CD1c-positive myeloid dendritic cell (primary cell): ENCODE data around the gene ABI3BP.
A peak's percentile ranks its signal among the peaks of the same experiment; 100 is the strongest.

Experiments
- DNase-seq: peaks from one replicate; pipeline ENCODE4 v3.0.0-alpha.2; 2016; ENCODE audit errors: extremely low spot score

Gene ABI3BP

GRCh38 chr3:100732435-100732834, 260.8 kb downstream of the ABI3BP start:
- DNase-seq = no peak

- no peak for DNase-seq
These were observed 262.7 kb downstream of the ABI3BP start for GRCh38 chr3:100730524-100730923.

DNA sequence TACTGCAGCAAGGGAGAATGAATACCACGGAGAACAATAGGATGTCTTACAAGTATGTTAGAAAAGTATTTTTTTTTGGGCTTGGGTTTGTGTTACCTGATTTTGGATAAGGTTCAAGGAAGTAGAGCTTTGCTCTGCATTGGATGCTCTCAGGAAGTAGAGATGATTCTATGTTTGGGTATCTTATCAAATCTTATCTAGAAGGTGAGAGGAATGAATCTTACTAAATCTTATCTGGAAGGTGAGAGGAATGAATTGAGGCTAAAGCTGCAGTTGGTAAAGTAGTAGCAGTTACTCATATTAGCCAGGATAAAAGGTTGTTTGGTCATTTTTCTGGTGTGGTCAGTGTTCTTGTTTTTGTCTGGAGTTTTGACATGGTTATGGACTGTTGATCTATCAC, 266.5 kb downstream of the ABI3BP start:
- no peak for DNase-seq

DNA sequence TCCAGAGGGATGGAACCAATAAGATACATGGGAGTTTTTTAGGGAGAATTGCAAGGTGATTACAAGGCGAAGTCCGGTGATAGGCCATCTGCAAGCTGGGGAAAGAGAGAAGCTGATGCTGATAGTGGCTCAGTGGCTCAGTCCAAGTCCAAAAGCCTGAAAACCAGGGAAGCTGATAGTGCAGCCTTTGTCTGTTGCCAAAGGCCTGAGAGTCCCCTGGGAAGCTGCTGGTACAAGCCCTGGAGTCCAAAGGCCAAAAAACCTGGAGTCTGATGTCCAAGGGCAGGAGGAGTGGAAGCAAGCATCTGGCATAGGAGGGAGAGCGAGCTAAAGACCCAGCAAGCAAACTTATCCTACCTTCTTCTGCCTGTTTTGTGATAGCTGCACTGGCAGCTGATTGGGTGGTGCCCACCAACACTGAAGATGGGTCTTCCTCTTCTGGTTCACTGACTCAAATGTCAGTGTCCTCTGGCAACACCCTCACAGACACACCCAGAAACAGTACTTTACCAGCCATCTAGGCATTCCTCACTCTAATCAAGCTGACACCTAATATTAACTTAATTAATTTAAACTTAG, 267.2 kb downstream of the ABI3BP start:
- no peak for DNase-seq

GRCh38 chr3:100720426-100720825, 272.8 kb downstream of the ABI3BP start:
- no peak for DNase-seq

- DNase-seq = no peak
These were observed 274.1 kb downstream of the ABI3BP start for GRCh38 chr3:100719136-100719535.

DNA sequence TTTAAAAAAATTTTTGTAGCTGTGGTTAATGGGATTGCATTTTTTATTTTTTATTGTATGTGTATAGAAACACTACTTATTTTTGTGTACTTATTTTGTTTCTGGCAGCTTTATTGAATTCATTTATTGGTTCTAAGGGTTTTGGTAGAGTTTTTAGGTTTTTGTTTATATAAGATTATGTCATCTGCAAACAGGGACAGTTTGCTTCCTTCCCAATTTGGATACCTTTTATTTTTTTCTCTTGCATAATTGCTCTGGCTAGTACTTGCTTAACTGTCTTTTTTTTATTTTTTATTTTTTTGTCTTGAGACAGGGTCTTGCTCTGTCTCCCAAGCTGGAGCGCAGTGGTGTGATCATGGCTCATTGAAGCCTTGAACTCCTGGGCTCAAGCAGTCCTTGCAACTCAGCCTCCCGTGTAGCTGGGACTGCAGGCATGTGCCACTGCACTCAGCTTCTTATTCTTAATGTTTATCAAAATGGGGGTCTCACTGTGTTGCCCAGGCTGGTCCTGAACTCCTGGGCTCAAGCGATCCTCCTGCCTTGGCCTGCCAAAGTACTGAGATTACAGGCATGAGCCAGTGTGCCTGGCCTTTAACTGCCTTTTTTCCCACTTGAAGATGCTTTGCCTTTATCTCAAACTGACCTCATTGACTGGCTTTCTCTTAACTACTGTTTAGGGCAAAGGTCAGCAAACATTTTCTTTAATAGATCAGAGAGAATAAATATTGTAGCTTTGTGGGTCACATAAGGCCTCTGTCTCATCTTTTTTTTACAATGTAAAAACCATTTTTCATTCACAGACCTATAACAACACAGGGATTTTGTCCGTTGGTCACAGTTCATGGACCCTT, 275.4 kb downstream of the ABI3BP start:
- no peak for DNase-seq

- DNase-seq = no peak
These were observed 276.2 kb downstream of the ABI3BP start for GRCh38 chr3:100717063-100717462.

GRCh38 chr3:100715176-100715575, 278.0 kb downstream of the ABI3BP start:
- no peak for DNase-seq

- DNase-seq = peak; percentile 71
These were observed 282.8 kb downstream of the ABI3BP start for GRCh38 chr3:100710261-100710968.

DNA sequence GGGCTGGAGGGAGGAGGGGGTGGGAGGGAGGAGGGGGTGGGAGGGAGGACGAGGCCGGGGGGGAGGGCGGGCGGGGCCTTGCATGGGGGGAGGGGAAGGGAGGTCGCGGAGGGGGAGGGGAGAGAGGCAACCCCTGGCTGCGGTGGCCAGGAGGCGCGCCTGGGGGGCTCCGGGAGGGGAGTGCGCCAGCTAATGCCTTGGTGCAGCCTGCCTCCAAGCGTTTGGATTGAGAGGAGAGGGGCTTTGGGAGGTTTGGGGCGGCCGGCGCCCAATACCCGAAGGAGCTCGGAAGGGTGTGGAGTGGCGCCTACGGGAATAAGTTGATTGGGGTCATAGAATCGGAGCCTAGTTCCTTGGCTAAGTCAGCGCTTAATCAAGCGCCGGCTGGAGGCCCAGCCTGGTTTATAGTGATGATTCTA, 283.4 kb downstream of the ABI3BP start:
- DNase-seq = no peak

- peak; percentile 100 for DNase-seq
These were observed 284.0 kb downstream of the ABI3BP start, which contains the start of gene TFG for GRCh38 chr3:100708989-100709841. TSS of gene TFG (plus strand) at chr3:100709494. CDS start at chr3:100713686, 4,192 bp downstream.

GRCh38 chr3:100708644-100708988, 284.6 kb downstream of the ABI3BP start:
- no peak for DNase-seq

- DNase-seq = no peak
These were observed 286.9 kb downstream of the ABI3BP start for GRCh38 chr3:100706365-100706764.

GRCh38 chr3:100703865-100704264, 289.4 kb downstream of the ABI3BP start:
- DNase-seq = no peak

GRCh38 chr3:100702980-100703345, 290.3 kb downstream of the ABI3BP start:
- no peak for DNase-seq

DNA sequence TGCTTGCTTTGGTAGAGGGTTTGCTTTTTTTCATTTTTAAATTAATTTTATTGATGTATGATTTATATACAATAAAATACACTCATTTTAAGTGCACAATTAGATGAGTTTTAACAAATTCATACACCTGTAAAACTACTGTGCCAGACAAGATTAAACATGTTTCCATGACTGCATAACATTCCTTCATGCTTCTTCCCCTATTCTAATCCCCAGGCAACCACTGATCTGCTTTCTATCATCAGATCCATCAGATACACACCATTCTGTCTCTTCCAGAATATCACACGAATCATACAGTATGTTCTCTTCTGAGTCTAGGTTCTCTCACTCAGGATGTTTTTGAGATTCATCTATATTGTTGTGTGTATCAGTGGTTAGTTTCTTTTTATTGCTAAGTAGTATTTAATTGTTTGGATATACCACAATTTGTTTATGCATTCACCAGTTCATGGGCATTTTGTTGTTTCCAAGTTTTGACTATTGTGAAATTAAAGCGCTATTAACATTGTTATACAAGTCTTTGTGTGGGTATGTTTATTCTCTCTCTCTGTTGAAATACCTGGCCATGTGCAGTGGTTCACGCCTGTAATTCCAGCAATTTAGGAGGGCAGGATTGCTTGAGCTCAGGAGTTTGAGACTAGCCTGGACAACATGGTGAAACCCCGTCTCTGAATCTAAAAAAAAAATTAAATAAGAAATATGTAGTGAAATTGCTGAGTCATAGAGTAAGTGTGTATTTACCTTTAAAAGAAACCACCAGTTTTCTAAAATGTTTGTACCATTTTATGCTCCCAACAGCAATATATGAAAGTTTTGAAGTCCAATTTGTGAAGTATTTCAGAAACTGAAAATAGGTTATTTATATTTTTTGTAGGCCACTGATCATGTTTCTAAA, 290.9 kb downstream of the ABI3BP start:
- no peak for DNase-seq

DNA sequence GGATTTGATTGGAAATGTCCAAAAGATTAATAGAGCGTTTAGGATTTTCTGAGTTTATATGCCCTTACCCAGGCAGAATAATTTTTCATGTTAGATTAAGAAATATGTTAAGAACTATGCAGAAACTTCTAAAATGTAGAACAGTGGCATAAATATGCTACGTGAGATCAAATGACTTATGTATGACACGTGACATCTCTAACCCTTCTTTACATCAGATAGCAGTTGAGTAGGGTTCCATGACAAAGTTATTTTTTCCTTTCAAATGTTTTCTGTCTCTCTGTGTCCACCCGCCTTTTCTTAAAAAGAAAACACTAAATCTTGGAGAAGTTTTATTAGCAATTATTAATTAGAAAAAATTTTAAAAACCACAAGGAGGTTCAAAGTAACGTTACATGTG, 292.5 kb downstream of the ABI3BP start:
- DNase-seq = no peak
